A172 (cell line): ENCODE measurements around the gene DOCK1. TPM values are rescaled to one million over a fixed set of nuclear protein-coding genes. Genes with fewer than 3 reads are reported as not detected.

ENCODE experiments used
- DNase-seq: peaks from one replicate; pipeline ENCODE4 v3.0.0-alpha.2; 2015; ENCODE audit warnings: low spot score
- total RNA-seq: library from RNA; depleted of rRNA; stranded (reverse); fragments of >200 nt; shearing (Covaris generic); gene quantifications from 2 replicates; pipeline ENCODE4 v1.2.3, GENCODE V29; 2014

DOCK1 gene
- total RNA-seq, 1 experiment from 2014 or later: 29.8 TPM

GRCh38 chr10:127142136-127142535, 236.9 kb downstream of the DOCK1 start:
- no peak for DNase-seq

- DNase-seq: no peak
Measured at GRCh38 chr10:127142856-127143255, 237.6 kb downstream of the DOCK1 start.

- DNase-seq: peak; percentile 35
Measured at GRCh38 chr10:127145173-127145572, 239.9 kb downstream of the DOCK1 start.

GRCh38 chr10:127146661-127147060, 241.4 kb downstream of the DOCK1 start:
- DNase-seq: no peak

- DNase-seq: peak; percentile 81
Measured at GRCh38 chr10:127148066-127148932, 243.1 kb downstream of the DOCK1 start.

GRCh38 chr10:127148933-127149220, 243.6 kb downstream of the DOCK1 start:
- peak; percentile 67 for DNase-seq

GRCh38 chr10:127149501-127150081, 244.4 kb downstream of the DOCK1 start:
- peak; percentile 33 for DNase-seq

- DNase-seq: peak; percentile 73
Measured at GRCh38 chr10:127150136-127150535, 244.9 kb downstream of the DOCK1 start.

GRCh38 chr10:127151541-127151940, 246.3 kb downstream of the DOCK1 start:
- DNase-seq: peak; percentile 63

GRCh38 chr10:127151981-127152699, 246.9 kb downstream of the DOCK1 start:
- no peak for DNase-seq

GRCh38 chr10:127153181-127153580, 248.0 kb downstream of the DOCK1 start:
- DNase-seq: no peak

GRCh38 chr10:127154831-127155620, 249.8 kb downstream of the DOCK1 start:
- no peak for DNase-seq

GRCh38 chr10:127157089-127157488, 251.9 kb downstream of the DOCK1 start:
- DNase-seq: no peak

GRCh38 chr10:127157506-127158200, 252.4 kb downstream of the DOCK1 start:
- DNase-seq: no peak

- no peak for DNase-seq
Measured at GRCh38 chr10:127158662-127159061, 253.4 kb downstream of the DOCK1 start.

- no peak for DNase-seq
Measured at GRCh38 chr10:127159648-127160245, 254.5 kb downstream of the DOCK1 start.

- no peak for DNase-seq
Measured at GRCh38 chr10:127161482-127161881, 256.3 kb downstream of the DOCK1 start.

GRCh38 chr10:127162841-127163240, 257.6 kb downstream of the DOCK1 start:
- no peak for DNase-seq

GRCh38 chr10:127168261-127168660, 263.0 kb downstream of the DOCK1 start:
- no peak for DNase-seq

- DNase-seq: no peak
Measured at GRCh38 chr10:127174866-127175265, 269.6 kb downstream of the DOCK1 start.
